IMR-90 (cell line): ENCODE measurements around the gene KCNAB1. TPM values are rescaled to one million over a fixed set of nuclear protein-coding genes. Genes with fewer than 3 reads are reported as not detected.

ENCODE experiments used
- ATAC-seq: fragments of 200-7000 bp; cut with Tn5 transposase; 2 replicates; pipeline ENCODE4 v1.9.1; 2020; ENCODE audit warnings: low read depth, mild to moderate bottlenecking, moderate library complexity
- BruUV-seq: library from RNA; stranded (reverse); fragments of 400-500 nt; replicated peaks from 2 replicates; lab custom pipeline; 2021; lab: Mats Ljungman, UMichigan
- CTCF ChIA-PET: fragments of 300-600 bp; formaldehyde crosslinking; extraction: SDS; loops from one replicate; lab custom pipeline; 2021; ENCODE audit warnings: antibody characterized with exemption; lab: Yijun Ruan, JAX
- POLR2A ChIA-PET: fragments of 300-600 bp; sonication (Branson Sonifier 250); formaldehyde crosslinking; loops from one replicate; lab custom pipeline; 2022; ENCODE audit warnings: antibody characterized with exemption; ENCODE audit not compliant: unreplicated experiment; lab: Charles Lee
- DNase-seq: peaks from one replicate; pipeline ENCODE4 v3.0.0; 2013
- H2AFZ ChIP-seq: replicated peaks from 2 replicates; pipeline ENCODE3; 2013; ENCODE audit warnings: low read length, mild to moderate bottlenecking; ENCODE audit not compliant: poor library complexity
- H2AK5ac ChIP-seq: 2 replicates; pipeline ENCODE4 v1.6.1; 2013; ENCODE audit warnings: low read depth, low read length, inconsistent platforms
- H2AK9ac ChIP-seq: replicated peaks from 2 replicates; pipeline ENCODE3; 2013; ENCODE audit warnings: mild to moderate bottlenecking, low read depth, low read length, moderate library complexity; ENCODE audit not compliant: poor library complexity
- H2BK120ac ChIP-seq: 2 replicates; pipeline ENCODE4 v1.6.1; 2013; ENCODE audit warnings: low read depth, low read length, inconsistent platforms
- H2BK15ac ChIP-seq: 3 replicates; pipeline ENCODE4 v1.6.1; 2013; ENCODE audit warnings: low read depth, low read length, inconsistent platforms
- H2BK20ac ChIP-seq: 2 replicates; pipeline ENCODE4 v1.6.1; 2013; ENCODE audit warnings: low read depth, mild to moderate bottlenecking, inconsistent platforms, low read length, moderate library complexity
- H2BK5ac ChIP-seq: 2 replicates; pipeline ENCODE4 v1.6.1; 2013; ENCODE audit warnings: mild to moderate bottlenecking, low read depth, low read length, inconsistent platforms; ENCODE audit not compliant: poor library complexity, severe bottlenecking
- H3K14ac ChIP-seq: replicated peaks from 2 replicates; pipeline ENCODE4 v1.6.1; 2013; ENCODE audit warnings: low read depth, low read length, inconsistent platforms
- H3K18ac ChIP-seq: 2 replicates; pipeline ENCODE4 v1.6.1; 2013; ENCODE audit warnings: low read depth, low read length, control low read depth
- H3K23ac ChIP-seq: 2 replicates; pipeline ENCODE4 v1.6.1; 2013; ENCODE audit warnings: low read depth, low read length, inconsistent platforms
- H3K27ac ChIP-seq: 2 replicates; pipeline ENCODE4 v1.5.1; 2013; ENCODE audit warnings: mild to moderate bottlenecking, control low read depth, low read length; ENCODE audit not compliant: insufficient read depth
- H3K27me3 ChIP-seq: 2 replicates; pipeline ENCODE4 v1.6.1; 2013; ENCODE audit warnings: low read length; ENCODE audit not compliant: control insufficient read depth, insufficient read depth
- H3K36me3 ChIP-seq: 2 replicates; pipeline ENCODE4 v1.6.1; 2013; ENCODE audit warnings: low read length, mixed read lengths; ENCODE audit not compliant: control insufficient read depth, insufficient read depth
- H3K4ac ChIP-seq: 2 replicates; pipeline ENCODE4 v1.6.1; 2013; ENCODE audit warnings: low read depth, low read length, inconsistent platforms
- H3K4me1 ChIP-seq: 2 replicates; pipeline ENCODE4 v1.6.1; 2013; ENCODE audit warnings: low read length, mixed read lengths; ENCODE audit not compliant: control insufficient read depth, insufficient read depth
- H3K4me2 ChIP-seq: 2 replicates; pipeline ENCODE4 v1.6.1; 2013; ENCODE audit warnings: low read depth, mild to moderate bottlenecking, control low read depth, low read length, moderate library complexity
- H3K4me3 ChIP-seq: 2 replicates; pipeline ENCODE4 v1.5.1; 2013; ENCODE audit warnings: low read depth, mild to moderate bottlenecking, control low read depth, low read length, moderate library complexity; ENCODE audit not compliant: insufficient read depth
- H3K56ac ChIP-seq: 2 replicates; pipeline ENCODE4 v1.6.1; 2013; ENCODE audit warnings: low read length, inconsistent platforms; ENCODE audit not compliant: insufficient read depth; ENCODE audit errors: extremely low read depth
- H3K79me1 ChIP-seq, 2 experiments: 2 replicates each; pipeline ENCODE4 v1.6.1; 2013; ENCODE audit warnings: low read length in 2 of 2, inconsistent platforms in 1 of 2, low read depth in 1 of 2
- H3K9ac ChIP-seq: 2 replicates; pipeline ENCODE4 v1.6.1; 2013; ENCODE audit warnings: low read depth, low read length, control low read depth
- H3K9me1 ChIP-seq: 2 replicates; pipeline ENCODE4 v1.6.1; 2013; ENCODE audit warnings: low read length, inconsistent platforms; ENCODE audit not compliant: insufficient read depth
- H3K9me3 ChIP-seq: 2 replicates; pipeline ENCODE4 v1.6.1; 2013; ENCODE audit warnings: low read length; ENCODE audit not compliant: control insufficient read depth, insufficient read depth
- H4K20me1 ChIP-seq: 2 replicates; pipeline ENCODE4 v1.6.1; 2013; ENCODE audit warnings: low read length, inconsistent platforms; ENCODE audit not compliant: insufficient read depth
- H4K5ac ChIP-seq: 2 replicates; pipeline ENCODE4 v1.6.1; 2013; ENCODE audit warnings: mild to moderate bottlenecking, low read depth, low read length, control low read depth
- H4K8ac ChIP-seq, 2 experiments: 2 replicates each; pipeline ENCODE4 v1.6.1; 2013; ENCODE audit warnings: low read depth in 2 of 2, low read length in 2 of 2, control low read depth in 1 of 2, inconsistent platforms in 1 of 2
- H4K91ac ChIP-seq: 2 replicates; pipeline ENCODE4 v1.6.1; 2013; ENCODE audit warnings: low read depth, low read length, inconsistent platforms; ENCODE audit not compliant: insufficient read depth
- MAFK ChIP-seq: IDR thresholded peaks from 2 replicates; pipeline ENCODE4 v1.6.1; 2012; ENCODE audit warnings: low read depth, low read length, improper control_type of control experiment
- MAZ ChIP-seq: IDR thresholded peaks from 2 replicates; pipeline ENCODE4 v1.6.1; 2012; ENCODE audit warnings: low read depth, mild to moderate bottlenecking, low read length, improper control_type of control experiment, moderate library complexity, borderline replicate concordance
- MXI1 ChIP-seq: IDR thresholded peaks from 2 replicates; pipeline ENCODE4 v1.6.1; 2012; ENCODE audit warnings: low read depth, mild to moderate bottlenecking, low read length, moderate library complexity, borderline replicate concordance
- NFE2L2 ChIP-seq: fragments of 150-350 bp; IDR thresholded peaks from 2 replicates; pipeline ENCODE4 v1.6.1; 2016; ENCODE audit warnings: low read depth, mild to moderate bottlenecking, low read length
- POLR2A ChIP-seq: IDR thresholded peaks from 2 replicates; pipeline ENCODE4 v1.6.1; 2012; ENCODE audit warnings: mild to moderate bottlenecking, low read depth, low read length
- RAD21 ChIP-seq: IDR thresholded peaks from 2 replicates; pipeline ENCODE4 v1.6.1; 2012; ENCODE audit warnings: low read length, improper control_type of control experiment
- RCOR1 ChIP-seq: IDR thresholded peaks from 2 replicates; pipeline ENCODE4 v1.6.1; 2012; ENCODE audit warnings: mild to moderate bottlenecking, low read length, improper control_type of control experiment; ENCODE audit not compliant: insufficient replicate concordance
- WGBS, 2 experiments: methylation state at CpG; one replicate each; pipeline versions ENCODE4 v1.1.5 to v1.1.7; 2013; ENCODE audit warnings: missing lambda C conversion rate in 2 of 2; ENCODE audit not compliant: insufficient read length in 1 of 2; ENCODE audit errors: extremely low coverage in 2 of 2; 5-methylcytosine and 5-hydroxymethylcytosine counted together
- dilution Hi-C: fragments of 300-500 bp; cut with HindIII; formaldehyde crosslinking; loops from one replicate; pipeline ENCODE4 v1.14.3; 2018; ENCODE audit warnings: low sequenced_read_pairs; ENCODE audit not compliant: unreplicated experiment
- in situ Hi-C: fragments of 300-500 bp; cut with MboI; formaldehyde crosslinking; loops from 3 replicates; pipeline ENCODE4 v1.14.3; 2019; ENCODE audit warnings: low sequenced_read_pairs, inconsistent platforms, mixed read lengths
- intact Hi-C: fragments of 100-400 bp; cut with micrococcal nuclease; formaldehyde crosslinking; loops from 2 replicates; pipeline ENCODE4 v1.10.0; 2022
- polyA plus RNA-seq, 3 experiments: library from polyadenylated mRNA; depleted of rRNA; stranded (reverse); fragments of >200 nt; gene quantifications; 2 replicates each; pipeline ENCODE4 v1.2.3, GENCODE V29; 2012; ENCODE audit warnings: low replicate concordance in 1 of 3
- total RNA-seq: library from RNA; depleted of rRNA; stranded (reverse); fragments of >200 nt; gene quantifications from 2 replicates; pipeline ENCODE4 v1.2.3, GENCODE V29; 2012
- TF ChIP-seq, protein P1 (sequence below): conservative IDR thresholded peaks from 2 replicates; pipeline ENCODE4 v1.5.1; 2012; ENCODE audit warnings: mild to moderate bottlenecking, low read depth, low read length, improper control_type of control experiment

Gene KCNAB1
- total and polyA plus RNA-seq, 2 of the 4 experiments (the other 2 are of a cell fraction) = under 0.01 to 0.07 TPM

DNA sequence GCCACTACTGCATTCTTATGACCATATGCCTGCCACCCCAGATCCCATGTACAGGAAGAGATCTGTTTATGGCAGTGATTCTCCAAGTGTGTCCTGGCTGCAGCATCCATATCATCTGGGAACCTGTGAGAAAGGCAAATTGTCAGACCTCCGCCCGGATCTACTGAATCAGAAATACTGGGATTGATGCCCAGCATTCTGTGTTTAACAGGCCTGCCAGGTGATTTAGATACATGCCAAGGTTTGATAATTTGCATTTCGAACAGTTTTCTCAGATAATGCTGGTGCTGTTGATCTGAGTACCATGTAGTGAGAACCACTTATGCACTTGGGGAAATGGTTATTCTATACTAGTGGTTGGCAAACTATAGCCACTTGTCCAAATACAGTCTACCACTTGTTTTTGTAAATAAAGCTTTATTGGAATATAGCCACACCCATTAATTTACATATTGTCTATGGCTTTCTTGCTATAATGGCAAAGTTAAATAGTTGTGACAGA is 269.1 kb downstream of the KCNAB1 start:
- intact Hi-C loops (loop anchor here (10.0 kb wide), 1 partner anchor 745 kb away; no protein-coding TSS in a partner anchor), dilution Hi-C loops (no loop called here)
- no peak overlapping the region for H3K4me2 ChIP-seq

More for the DNA sequence above, 269.1 kb downstream of the KCNAB1 start:
- no peaks in the 10 kb centered on the region for H3K9me3 ChIP-seq
- no peak overlapping the region for H3K4ac ChIP-seq
- H3K9me1 ChIP-seq = no peaks in the 10 kb centered on the region
- no peaks in the 10 kb centered on the region for H3K79me1 ChIP-seq
- no peak overlapping the region for H2AK9ac ChIP-seq
- H3K4me1 ChIP-seq = no peaks in the 10 kb centered on the region
- ATAC-seq (no peak), DNase-seq (no peak)
- H3K27ac ChIP-seq = no peak overlapping the region
- ChIA-PET CTCF (interaction anchor here (0.6 kb wide), 1 partner anchor 842 kb away, joined by 5 read pairs; no protein-coding TSS in a partner anchor), POLR2A (no interaction called here)
- H2BK5ac ChIP-seq = no peak overlapping the region
- no peaks in the 10 kb centered on the region for H4K20me1 ChIP-seq
- peaks cover 12% of the 10 kb centered on the region for H3K27me3 ChIP-seq
- H3K14ac ChIP-seq = no peak overlapping the region
- no peak overlapping the region for H3K4me3 ChIP-seq
- H4K91ac ChIP-seq = no peak overlapping the region
- no peak overlapping the region for H2AK5ac ChIP-seq
- no TSS peak for BruUV-seq
- H3K36me3 ChIP-seq = no peaks in the 10 kb centered on the region
- H3K23ac ChIP-seq = no peak overlapping the region
- no peak overlapping the region for H3K56ac ChIP-seq
- H2BK20ac ChIP-seq = no peak overlapping the region
- no peak overlapping the region for H2AFZ ChIP-seq
- in situ Hi-C loops = loop anchor here (10.0 kb wide), 1 partner anchor 235 kb away; no protein-coding TSS in a partner anchor
- WGBS, 2 experiments = no CpG with 5 or more reads among the region's 3 CpGs
- no peak overlapping the region for H3K9ac ChIP-seq
- no peak overlapping the region for H3K18ac ChIP-seq
- no peak for TF ChIP-seq MAFK
- no peak for TF ChIP-seq POLR2A
- TF ChIP-seq, protein P1, sequence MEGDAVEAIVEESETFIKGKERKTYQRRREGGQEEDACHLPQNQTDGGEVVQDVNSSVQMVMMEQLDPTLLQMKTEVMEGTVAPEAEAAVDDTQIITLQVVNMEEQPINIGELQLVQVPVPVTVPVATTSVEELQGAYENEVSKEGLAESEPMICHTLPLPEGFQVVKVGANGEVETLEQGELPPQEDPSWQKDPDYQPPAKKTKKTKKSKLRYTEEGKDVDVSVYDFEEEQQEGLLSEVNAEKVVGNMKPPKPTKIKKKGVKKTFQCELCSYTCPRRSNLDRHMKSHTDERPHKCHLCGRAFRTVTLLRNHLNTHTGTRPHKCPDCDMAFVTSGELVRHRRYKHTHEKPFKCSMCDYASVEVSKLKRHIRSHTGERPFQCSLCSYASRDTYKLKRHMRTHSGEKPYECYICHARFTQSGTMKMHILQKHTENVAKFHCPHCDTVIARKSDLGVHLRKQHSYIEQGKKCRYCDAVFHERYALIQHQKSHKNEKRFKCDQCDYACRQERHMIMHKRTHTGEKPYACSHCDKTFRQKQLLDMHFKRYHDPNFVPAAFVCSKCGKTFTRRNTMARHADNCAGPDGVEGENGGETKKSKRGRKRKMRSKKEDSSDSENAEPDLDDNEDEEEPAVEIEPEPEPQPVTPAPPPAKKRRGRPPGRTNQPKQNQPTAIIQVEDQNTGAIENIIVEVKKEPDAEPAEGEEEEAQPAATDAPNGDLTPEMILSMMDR = no peak
- no peak for TF ChIP-seq MAZ
- TF ChIP-seq MXI1 = no peak
- no peak for TF ChIP-seq RCOR1
- no peak for TF ChIP-seq RAD21
- no peak for TF ChIP-seq NFE2L2
- H2BK120ac ChIP-seq = no peak overlapping the region
- H2BK15ac ChIP-seq = no peak overlapping the region
- no peak overlapping the region for H4K5ac ChIP-seq
- H4K8ac ChIP-seq = no peak overlapping the region
